Endothelial cell of umbilical vein (primary cell): ENCODE results near the gene CDK6. TPM values are rescaled to one million over a fixed set of nuclear protein-coding genes. Genes with fewer than 3 reads are reported as not detected.

Source experiments
- BruUV-seq: library from RNA; stranded (reverse); fragments of 400-500 nt; replicated peaks from 2 replicates; lab custom pipeline; 2021; lab: Mats Ljungman, UMichigan
- CTCF ChIA-PET: fragments of 300-600, 350-600 bp; sonication (Branson Sonifier 250); formaldehyde crosslinking; loops from one replicate; lab custom pipeline; 2021; ENCODE audit warnings: antibody characterized with exemption, inconsistent platforms; lab: Charles Lee
- POLR2A ChIA-PET: fragments of 300-600, 350-600 bp; sonication (Branson Sonifier 250); formaldehyde crosslinking; loops from one replicate; lab custom pipeline; 2021; ENCODE audit warnings: antibody characterized with exemption, inconsistent platforms; lab: Charles Lee
- DNase-seq: peaks from one replicate; pipeline ENCODE4 v3.0.0-alpha.2; 2011; ENCODE audit warnings: low read depth, low spot score
- FAIRE-seq: peaks from 2 replicates; lab custom pipeline; 2011; peaks lifted over from hg19 to GRCh38; lab: Jason Lieb, UNC
- H2AFZ ChIP-seq: 2 replicates; pipeline ENCODE4 v1.6.0; 2012; ENCODE audit warnings: low read depth, low read length, control low read depth, inconsistent platforms
- H3K27ac ChIP-seq: 2 replicates; pipeline ENCODE4 v1.5.1; 2011; ENCODE audit warnings: low read depth, mild to moderate bottlenecking, control low read depth, low read length, moderate library complexity; ENCODE audit not compliant: insufficient read depth
- H3K27me3 ChIP-seq, 2 experiments: 2 replicates each; pipeline versions ENCODE4 v1.6.0 to v1.6.1; 2011; ENCODE audit warnings: low read length in 2 of 2, mixed read lengths in 1 of 2; ENCODE audit not compliant: control insufficient read depth in 2 of 2, insufficient read depth in 2 of 2
- H3K36me3 ChIP-seq, 2 experiments: 2 replicates in 1 of 2; 3 replicates in 1 of 2; pipeline ENCODE4 v1.5.1; 2011; ENCODE audit warnings: low read length in 2 of 2, mild to moderate bottlenecking in 1 of 2, moderate library complexity in 1 of 2; ENCODE audit not compliant: control insufficient read depth in 2 of 2, insufficient read depth in 2 of 2; ENCODE audit errors: extremely low read depth in 1 of 2
- H3K4me1 ChIP-seq: 3 replicates; pipeline ENCODE4 v1.5.1; 2011; ENCODE audit warnings: mild to moderate bottlenecking, low read length; ENCODE audit not compliant: control insufficient read depth, insufficient read depth; ENCODE audit errors: extremely low read depth
- H3K4me2 ChIP-seq: 2 replicates; pipeline ENCODE4 v1.6.1; 2011; ENCODE audit warnings: low read length, control low read depth, mixed read lengths; ENCODE audit not compliant: insufficient read depth
- H3K4me3 ChIP-seq, 3 experiments: fragments of 200-600 bp in 1 of 3; sonication (generic), shearing (Covaris generic) in 1 of 3; replicated peaks in 1 of 3; 2 replicates each; pipeline ENCODE4 v1.5.1; 2011 to 2016; ENCODE audit warnings: control low read depth in 3 of 3, low read length in 3 of 3, mild to moderate bottlenecking in 2 of 3, inconsistent platforms in 1 of 3, low read depth in 1 of 3, moderate library complexity in 1 of 3; ENCODE audit not compliant: insufficient read depth in 1 of 3
- H3K79me2 ChIP-seq: 2 replicates; pipeline ENCODE4 v1.6.0; 2012; ENCODE audit warnings: low read length, inconsistent platforms; ENCODE audit not compliant: control insufficient read depth, insufficient read depth
- H3K9ac ChIP-seq: replicated peaks from 2 replicates; pipeline ENCODE3; 2011; ENCODE audit warnings: low read length, control low read depth; ENCODE audit not compliant: insufficient read depth; ENCODE audit errors: extremely low read depth
- H3K9me1 ChIP-seq: replicated peaks from 3 replicates; pipeline ENCODE4 v1.6.0; 2011; ENCODE audit warnings: mild to moderate bottlenecking, low read length; ENCODE audit not compliant: control insufficient read depth, insufficient read depth; ENCODE audit errors: extremely low read depth
- H3K9me3 ChIP-seq: replicated peaks from 2 replicates; pipeline ENCODE4 v1.5.1; 2012; ENCODE audit warnings: low read length, inconsistent platforms; ENCODE audit not compliant: control insufficient read depth, insufficient read depth
- H4K20me1 ChIP-seq: replicated peaks from 2 replicates; pipeline ENCODE3; 2011; ENCODE audit warnings: mild to moderate bottlenecking, low read length; ENCODE audit not compliant: control insufficient read depth, insufficient read depth; ENCODE audit errors: extremely low read depth
- CTCF ChIP-seq, 2 donors: IDR thresholded peaks; 1 replicate in 1 of 2; 2 replicates in 1 of 2; pipeline ENCODE4 v1.5.1; 2011; ENCODE audit warnings: low read length in 2 of 2, mild to moderate bottlenecking in 2 of 2, moderate library complexity in 2 of 2, control low read depth in 1 of 2, inconsistent platforms in 1 of 2, low read depth in 1 of 2; ENCODE audit not compliant: insufficient read depth in 1 of 2; ENCODE audit errors: extremely low read depth in 1 of 2
- EZH2 ChIP-seq: IDR thresholded peaks from 2 replicates; pipeline ENCODE4 v1.6.1; 2012; ENCODE audit warnings: borderline replicate concordance, low read depth, mild to moderate bottlenecking, moderate library complexity, low read length, inconsistent platforms; ENCODE audit not compliant: severe bottlenecking
- FOS ChIP-seq: IDR thresholded peaks from 2 replicates; pipeline ENCODE4 v1.6.1; 2011; ENCODE audit warnings: mild to moderate bottlenecking, low read length, moderate library complexity, borderline replicate concordance; ENCODE audit not compliant: insufficient read depth
- GATA2 ChIP-seq: IDR thresholded peaks from 2 replicates; pipeline ENCODE4 v1.7.0; 2011; ENCODE audit warnings: low read depth, mild to moderate bottlenecking, moderate library complexity, mixed read lengths, low read length; ENCODE audit not compliant: insufficient read length, insufficient read depth
- JUN ChIP-seq: IDR thresholded peaks from 2 replicates; pipeline ENCODE4 v1.6.1; 2011; ENCODE audit warnings: borderline replicate concordance, low read depth; ENCODE audit not compliant: insufficient read length, insufficient read depth
- MAX ChIP-seq: IDR thresholded peaks from 2 replicates; pipeline ENCODE4 v1.6.1; 2011; ENCODE audit not compliant: insufficient read depth, insufficient read length
- MYC ChIP-seq: IDR thresholded peaks from one replicate; pipeline ENCODE4 v1.6.1; 2011; ENCODE audit warnings: mild to moderate bottlenecking, low read depth, low read length
- POLR2A ChIP-seq: IDR thresholded peaks from 2 replicates; pipeline ENCODE4 v1.6.1; 2012; ENCODE audit warnings: low read depth, mild to moderate bottlenecking, control low read depth, low read length
- POLR2AphosphoS5 ChIP-seq: IDR thresholded peaks from 2 replicates; pipeline ENCODE4 v1.6.1; 2012; ENCODE audit warnings: low read depth, mild to moderate bottlenecking, control low read depth, low read length, moderate library complexity; ENCODE audit not compliant: insufficient read depth
- dilution Hi-C: fragments of 300-500 bp; cut with MboI; formaldehyde crosslinking; loops from one replicate; pipeline ENCODE4 v1.15.0; 2019; ENCODE audit warnings: low sequenced_read_pairs; ENCODE audit not compliant: extremely low pct_ligation_motif_present
- intact Hi-C: fragments of 100-400 bp; cut with micrococcal nuclease; formaldehyde crosslinking; loops from one replicate; pipeline ENCODE4 v1.10.0; 2022
- polyA plus RNA-seq, 4 experiments: library from polyadenylated mRNA; depleted of rRNA in 3 of 4; stranded (reverse) in 3 of 4; unstranded in 1 of 4; fragments of >200 nt; gene quantifications; 2 replicates each; pipeline versions ENCODE4 v1.2.1 to v1.2.3, GENCODE V29; 2011 to 2012; ENCODE audit warnings: missing spikeins in 1 of 4
- total RNA-seq: library from RNA; stranded (reverse); gene quantifications from 2 replicates; pipeline ENCODE4 v1.2.3, GENCODE V29; 2021

The CDK6 gene
- total and polyA plus RNA-seq, 2 donors (not counting 3 experiments of a cell fraction or from before 2014, with no cell fraction given): 6.0 to 28.2 TPM

GRCh38 chr7:92576296-92576695 lies 260.1 kb downstream of the CDK6 start:
- dilution Hi-C loops (no loop called here), intact Hi-C loops (no loop called here)
- Histone ChIP-seq H2AFZ (no peak overlapping the region), H3K27me3 (no peaks in the 10 kb centered on the region), H3K4me3 (no peak overlapping the region), H3K4me2 (no peak overlapping the region), H3K36me3 (peaks cover 15 to 25% of the 10 kb centered on the region in 2 experiments), H3K9me3 (no peaks in the 10 kb centered on the region), H3K27ac (no peak overlapping the region), H3K4me1 (no peaks in the 10 kb centered on the region), H3K9me1 (no peaks in the 10 kb centered on the region), H4K20me1 (no peaks in the 10 kb centered on the region), H3K79me2 (peaks cover 14% of the 10 kb centered on the region), H3K9ac (no peak overlapping the region)
- no TSS peak for BruUV-seq
- POLR2A ChIA-PET: no interaction called here
- CTCF ChIA-PET: interaction anchor here (1.2 to 2.9 kb wide), 2 partner anchors 8 to 9 kb away, joined by 3 to 7 read pairs; no protein-coding TSS in a partner anchor
- no peak for DNase-seq
- TF ChIP-seq GATA2 (no peak), CTCF (IDR thresholded peaks at IDR 0.05; ENCODE audit: extremely low read depth in 1 of 2, insufficient read depth in 1 of 2, low read depth in 1 of 2, low read length in 2 of 2) (no peak), MAX (no peak), JUN (no peak), EZH2 (no peak), MYC (no peak), FOS (no peak), POLR2AphosphoS5 (no peak), POLR2A (no peak)
- FAIRE-seq: no peak
